Measurements from ENCODE around the gene FCAMR. TPM values are rescaled to one million over a fixed set of nuclear protein-coding genes. Genes with fewer than 3 reads are reported as not detected.

The FCAMR gene
- total RNA-seq, 1 experiment from 2014 or later, result not detected

DNA sequence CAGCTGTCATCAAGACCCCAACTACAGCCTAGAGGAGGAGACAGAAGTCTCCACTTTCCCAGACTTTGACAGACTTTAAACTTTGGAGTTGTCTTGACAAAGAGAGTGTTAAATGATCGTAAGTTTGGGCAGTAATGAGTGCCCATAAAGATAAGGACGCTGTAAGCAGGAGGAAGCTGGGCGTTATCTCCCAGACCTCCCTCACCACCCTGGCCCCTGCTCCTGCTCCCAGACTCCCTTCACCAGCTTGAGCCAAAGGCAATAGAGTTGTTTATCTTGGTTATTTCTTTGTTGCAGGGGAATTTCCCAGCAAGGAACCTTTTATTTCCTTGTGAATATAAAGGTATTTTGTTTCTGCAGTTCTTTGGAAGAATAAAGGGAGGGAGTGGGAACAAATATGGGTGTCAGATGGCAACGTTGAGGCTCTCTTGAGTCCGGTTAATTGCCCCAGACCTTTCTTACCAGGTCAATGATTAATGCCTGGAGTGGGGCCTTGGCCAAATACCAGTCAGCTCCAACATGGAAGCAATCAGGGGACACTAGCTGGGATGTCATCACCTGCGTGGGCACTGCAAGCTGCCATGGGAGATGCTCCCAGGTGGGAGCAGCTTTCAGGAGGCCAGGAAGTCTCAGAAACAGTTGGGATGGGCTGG is 28.4 kb downstream of the FCAMR start:
- Histone ChIP-seq H3K36me3 (ENCODE audit: insufficient read depth, low read length, poor library complexity, severe bottlenecking) (no peaks in the 10 kb centered on the region), H3K9me3 (ENCODE audit: low read depth, low read length, poor library complexity, severe bottlenecking) (no peaks in the 10 kb centered on the region), H3K27me3 (replicated peaks; ENCODE audit: insufficient read depth, low read depth, low read length, poor library complexity) (peaks cover 51% of the 10 kb centered on the region)

DNA sequence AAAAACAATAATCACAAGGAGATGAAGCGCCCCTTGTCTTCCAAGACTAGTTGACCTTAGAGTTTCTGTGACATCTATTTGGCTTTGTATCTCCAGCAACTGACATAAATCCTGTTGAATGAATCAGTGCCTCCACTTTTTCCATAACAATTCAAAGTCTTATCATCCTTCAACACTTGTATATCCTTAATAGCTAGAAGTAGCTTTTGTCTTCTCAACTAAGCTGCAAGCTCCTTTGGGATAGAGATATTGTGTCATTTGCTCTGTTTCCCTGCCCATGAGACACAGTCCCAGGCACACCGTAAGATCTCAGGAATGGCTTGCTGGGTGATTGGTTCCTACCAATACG is 29.7 kb downstream of the FCAMR start:
- POLR2A ChIA-PET (ENCODE audit: low non-redundant PET), result no interaction called here
- no peaks in the 10 kb centered on the region for H3K36me3 ChIP-seq (ENCODE audit: insufficient read depth, low read length, poor library complexity, severe bottlenecking)
- H3K27ac ChIP-seq (ENCODE audit: low read depth, low read length, poor library complexity, severe bottlenecking), result no peak overlapping the region
- no peaks in the 10 kb centered on the region for H3K9me3 ChIP-seq (ENCODE audit: low read depth, low read length, poor library complexity, severe bottlenecking)
- DNase-seq (ENCODE audit: low spot score), result no peak
- no TSS peak for BruUV-seq (replicated peaks)
- no peaks in the 10 kb centered on the region for H3K4me1 ChIP-seq (ENCODE audit: insufficient read depth, low read length, poor library complexity, severe bottlenecking)
- H3K4me3 ChIP-seq (ENCODE audit: low read depth, low read length, poor library complexity, severe bottlenecking), result no peak overlapping the region
- H3K27me3 ChIP-seq (replicated peaks; ENCODE audit: insufficient read depth, low read depth, low read length, poor library complexity), result peaks cover 38% of the 10 kb centered on the region
- no peak for TF ChIP-seq EZH2 (IDR thresholded peaks at IDR 0.05; ENCODE audit: borderline replicate concordance, low read depth, low read length, poor library complexity, severe bottlenecking)
- TF ChIP-seq, protein P1, sequence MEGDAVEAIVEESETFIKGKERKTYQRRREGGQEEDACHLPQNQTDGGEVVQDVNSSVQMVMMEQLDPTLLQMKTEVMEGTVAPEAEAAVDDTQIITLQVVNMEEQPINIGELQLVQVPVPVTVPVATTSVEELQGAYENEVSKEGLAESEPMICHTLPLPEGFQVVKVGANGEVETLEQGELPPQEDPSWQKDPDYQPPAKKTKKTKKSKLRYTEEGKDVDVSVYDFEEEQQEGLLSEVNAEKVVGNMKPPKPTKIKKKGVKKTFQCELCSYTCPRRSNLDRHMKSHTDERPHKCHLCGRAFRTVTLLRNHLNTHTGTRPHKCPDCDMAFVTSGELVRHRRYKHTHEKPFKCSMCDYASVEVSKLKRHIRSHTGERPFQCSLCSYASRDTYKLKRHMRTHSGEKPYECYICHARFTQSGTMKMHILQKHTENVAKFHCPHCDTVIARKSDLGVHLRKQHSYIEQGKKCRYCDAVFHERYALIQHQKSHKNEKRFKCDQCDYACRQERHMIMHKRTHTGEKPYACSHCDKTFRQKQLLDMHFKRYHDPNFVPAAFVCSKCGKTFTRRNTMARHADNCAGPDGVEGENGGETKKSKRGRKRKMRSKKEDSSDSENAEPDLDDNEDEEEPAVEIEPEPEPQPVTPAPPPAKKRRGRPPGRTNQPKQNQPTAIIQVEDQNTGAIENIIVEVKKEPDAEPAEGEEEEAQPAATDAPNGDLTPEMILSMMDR (conservative IDR thresholded peaks at IDR 0.05; ENCODE audit: low read depth, low read length), result no peak
- intact Hi-C loops (cut with micrococcal nuclease; ENCODE audit: unreplicated experiment), result no loop called here
- CTCF ChIA-PET, result no interaction called here

More for the DNA sequence above, 28.4 kb downstream of the FCAMR start:
- ChIA-PET CTCF (interaction anchor here (0.9 kb wide), 1 partner anchor 10 kb away, joined by 3 read pairs; no protein-coding TSS in a partner anchor), POLR2A (ENCODE audit: low non-redundant PET) (no interaction called here)
- no peak for DNase-seq (ENCODE audit: low spot score)
- intact Hi-C loops (cut with micrococcal nuclease; ENCODE audit: unreplicated experiment), result no loop called here
- TF ChIP-seq, protein P1 (conservative IDR thresholded peaks at IDR 0.05; ENCODE audit: low read depth, low read length), result no peak
- no peak for TF ChIP-seq EZH2 (IDR thresholded peaks at IDR 0.05; ENCODE audit: borderline replicate concordance, low read depth, low read length, poor library complexity, severe bottlenecking)
- H3K4me1 ChIP-seq (ENCODE audit: insufficient read depth, low read length, poor library complexity, severe bottlenecking), result no peaks in the 10 kb centered on the region
- no peak overlapping the region for H3K4me3 ChIP-seq (ENCODE audit: low read depth, low read length, poor library complexity, severe bottlenecking)
- BruUV-seq (replicated peaks), result no TSS peak
- no peak overlapping the region for H3K27ac ChIP-seq (ENCODE audit: low read depth, low read length, poor library complexity, severe bottlenecking)

DNA sequence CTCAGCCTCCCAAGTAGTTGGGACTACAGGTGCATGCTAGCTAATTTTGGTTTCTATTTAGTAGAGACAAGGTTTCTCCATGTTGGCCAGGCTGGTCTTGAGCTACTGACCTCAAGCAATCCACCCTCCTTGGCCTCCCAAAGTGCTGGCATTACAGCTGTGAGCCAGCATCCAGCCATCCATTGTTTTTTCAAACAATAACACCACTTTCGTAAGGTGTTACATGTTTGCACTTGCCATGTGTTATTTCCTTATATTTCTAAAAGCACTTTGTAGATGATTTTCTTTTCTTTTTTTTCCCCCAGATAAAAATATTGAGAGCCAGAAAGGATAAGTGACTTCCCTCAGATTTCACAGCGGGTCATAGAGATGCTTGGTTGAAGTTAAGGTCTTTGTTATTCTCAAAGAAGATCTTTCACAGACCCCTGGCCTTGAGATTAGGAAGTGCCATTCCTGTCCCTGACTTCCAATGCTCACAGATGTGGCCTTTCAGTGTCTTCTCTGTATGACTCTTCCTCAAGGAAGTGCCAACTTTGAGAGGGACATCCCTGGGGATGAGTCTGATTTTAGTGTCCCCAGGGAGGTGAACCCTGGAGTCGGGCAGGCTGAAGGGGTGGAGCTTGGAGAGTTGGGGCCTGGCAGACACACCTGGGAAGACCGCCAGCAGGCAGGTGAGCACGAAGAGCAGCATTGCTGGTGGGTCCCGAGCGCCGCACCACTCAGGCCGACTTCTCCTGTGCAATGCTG is 30.2 kb downstream of the FCAMR start:
- ChIA-PET CTCF (no interaction called here), POLR2A (ENCODE audit: low non-redundant PET) (no interaction called here)
- H3K4me3 ChIP-seq (ENCODE audit: low read depth, low read length, poor library complexity, severe bottlenecking), result no peak overlapping the region
- BruUV-seq (replicated peaks), result no TSS peak
- intact Hi-C loops (cut with micrococcal nuclease; ENCODE audit: unreplicated experiment), result no loop called here
- no peak for DNase-seq (ENCODE audit: low spot score)
- H3K36me3 ChIP-seq (ENCODE audit: insufficient read depth, low read length, poor library complexity, severe bottlenecking), result no peaks in the 10 kb centered on the region
- no peak overlapping the region for H3K27ac ChIP-seq (ENCODE audit: low read depth, low read length, poor library complexity, severe bottlenecking)
- no peaks in the 10 kb centered on the region for H3K9me3 ChIP-seq (ENCODE audit: low read depth, low read length, poor library complexity, severe bottlenecking)
- H3K27me3 ChIP-seq (replicated peaks; ENCODE audit: insufficient read depth, low read depth, low read length, poor library complexity), result peaks cover 32% of the 10 kb centered on the region
- no peak for TF ChIP-seq EZH2 (IDR thresholded peaks at IDR 0.05; ENCODE audit: borderline replicate concordance, low read depth, low read length, poor library complexity, severe bottlenecking)
- TF ChIP-seq, protein P1 (conservative IDR thresholded peaks at IDR 0.05; ENCODE audit: low read depth, low read length), result no peak
- H3K4me1 ChIP-seq (ENCODE audit: insufficient read depth, low read length, poor library complexity, severe bottlenecking), result no peaks in the 10 kb centered on the region

Data from A673 (cell line).